ENCODE measurements around the gene ZBTB16.

ZBTB16 gene

GRCh38 chr11:114274637-114275036, 215.1 kb downstream of the ZBTB16 start:
- no peak for DNase-seq (ENCODE audit: low read depth in 1 of 2, low spot score in 1 of 2)

GRCh38 chr11:114275280-114275679, 215.8 kb downstream of the ZBTB16 start:
- no peak for DNase-seq (ENCODE audit: low read depth in 1 of 2, low spot score in 1 of 2)

GRCh38 chr11:114276077-114276476, 216.6 kb downstream of the ZBTB16 start:
- no peak for DNase-seq (ENCODE audit: low read depth in 1 of 2, low spot score in 1 of 2)

GRCh38 chr11:114277637-114278341, 218.3 kb downstream of the ZBTB16 start:
- DNase-seq (ENCODE audit: low read depth in 1 of 2, low spot score in 1 of 2): no peak

GRCh38 chr11:114278342-114279065, 219.0 kb downstream of the ZBTB16 start:
- DNase-seq (ENCODE audit: low read depth in 1 of 2, low spot score in 1 of 2): no peak

- DNase-seq (ENCODE audit: low read depth in 1 of 2, low spot score in 1 of 2): no peak
Observed at GRCh38 chr11:114279792-114280546, 220.5 kb downstream of the ZBTB16 start.

- DNase-seq (ENCODE audit: low read depth in 1 of 2, low spot score in 1 of 2): no peak
Observed at GRCh38 chr11:114280696-114281095, 221.2 kb downstream of the ZBTB16 start.

- no peak for DNase-seq (ENCODE audit: low read depth in 1 of 2, low spot score in 1 of 2)
Observed at GRCh38 chr11:114281388-114281956, 222.0 kb downstream of the ZBTB16 start.

GRCh38 chr11:114282488-114282887, 223.0 kb downstream of the ZBTB16 start:
- no peak for DNase-seq (ENCODE audit: low read depth in 1 of 2, low spot score in 1 of 2)

- no peak for DNase-seq (ENCODE audit: low read depth in 1 of 2, low spot score in 1 of 2)
Observed at GRCh38 chr11:114283422-114283821, 223.9 kb downstream of the ZBTB16 start.

- DNase-seq (ENCODE audit: low read depth in 1 of 2, low spot score in 1 of 2): no peak
Observed at GRCh38 chr11:114284021-114284420, 224.5 kb downstream of the ZBTB16 start.

GRCh38 chr11:114284914-114285313, 225.4 kb downstream of the ZBTB16 start:
- DNase-seq (ENCODE audit: low read depth in 1 of 2, low spot score in 1 of 2): no peak

- DNase-seq (ENCODE audit: low read depth in 1 of 2, low spot score in 1 of 2): no peak
Observed at GRCh38 chr11:114285599-114285998, 226.1 kb downstream of the ZBTB16 start.

GRCh38 chr11:114286229-114286628, 226.7 kb downstream of the ZBTB16 start:
- no peak for DNase-seq (ENCODE audit: low read depth in 1 of 2, low spot score in 1 of 2)

GRCh38 chr11:114287154-114287553, 227.6 kb downstream of the ZBTB16 start:
- DNase-seq (ENCODE audit: low read depth in 1 of 2, low spot score in 1 of 2): no peak

GRCh38 chr11:114288136-114288535, 228.6 kb downstream of the ZBTB16 start:
- no peak for DNase-seq (ENCODE audit: low read depth in 1 of 2, low spot score in 1 of 2)

GRCh38 chr11:114289779-114290178, 230.3 kb downstream of the ZBTB16 start:
- DNase-seq (ENCODE audit: low read depth in 1 of 2, low spot score in 1 of 2): no peak

- DNase-seq (ENCODE audit: low read depth in 1 of 2, low spot score in 1 of 2): no peak
Observed at GRCh38 chr11:114290503-114291235, 231.2 kb downstream of the ZBTB16 start.

- no peak for DNase-seq (ENCODE audit: low read depth in 1 of 2, low spot score in 1 of 2)
Observed at GRCh38 chr11:114291381-114291780, 231.9 kb downstream of the ZBTB16 start.

GRCh38 chr11:114291842-114292680, 232.6 kb downstream of the ZBTB16 start:
- no peak for DNase-seq (ENCODE audit: low read depth in 1 of 2, low spot score in 1 of 2)

Measured in activated CD4-positive, alpha-beta T cell treated with anti-CD3 and anti-CD28 coated beads, Interleukin-2, amount 50 U/mL, for 24 hours (primary cell).